Pancreas (tissue), 10 donors: ENCODE measurements around the gene BACH2. TPM values are rescaled to one million over a fixed set of nuclear protein-coding genes. Genes with fewer than 3 reads are reported as not detected.

Source experiments
- ATAC-seq, 4 donors: fragments of 200-7000 bp; cut with Tn5 transposase; one replicate each; pipeline versions ENCODE4 v1.8.0 to v1.9.1; 2020; ENCODE audit warnings: mild to moderate bottlenecking in 4 of 4, moderate library complexity in 4 of 4
- DNase-seq, 6 donors: peaks; one replicate each; pipeline ENCODE4 v3.0.0-alpha.2; 2020
- FAIRE-seq: peaks from 2 replicates; lab custom pipeline; 2012; peaks lifted over from hg19 to GRCh38; lab: Jason Lieb, UNC
- H3K27ac ChIP-seq, 4 donors: fragments of 200-600 bp; sonication (generic); 1 replicate in 3 of 4; 2 replicates in 1 of 4; pipeline versions ENCODE4 v1.5.0 to v1.8.0; 2020
- H3K27me3 ChIP-seq, 4 donors: fragments of 200-600 bp; one replicate each; pipeline ENCODE4 v1.8.0; 2021
- H3K36me3 ChIP-seq, 3 donors: fragments of 200-600 bp; sonication (generic) in 1 of 3; one replicate each; pipeline versions ENCODE4 v1.5.0 to v1.8.0; 2020 to 2021
- H3K4me1 ChIP-seq, 3 donors: fragments of 200-600 bp; one replicate each; pipeline ENCODE4 v1.8.0; 2021
- H3K4me3 ChIP-seq, 4 donors: fragments of 200-600 bp; sonication (generic) in 2 of 4; one replicate each; pipeline versions ENCODE4 v1.5.0 to v1.8.0; 2020 to 2021
- H3K9me3 ChIP-seq, 4 donors: fragments of 200-600 bp; one replicate each; pipeline ENCODE4 v1.8.0; 2021
- CTCF ChIP-seq, 4 donors: fragments of 200-600 bp; sonication (generic) in 3 of 4; IDR thresholded peaks; one replicate each; pipeline versions ENCODE4 v1.5.0 to v1.8.0; 2021; ENCODE audit warnings: antibody characterized with exemption in 4 of 4
- whole genome bisulfite sequencing, 2 donors: extraction: QIAGEN DNeasy Blood & Tissue Kit; methylation state at CpG; one replicate each; pipeline ENCODE4 v1.1.7; 2013; 5-methylcytosine and 5-hydroxymethylcytosine counted together
- intact Hi-C, 3 donors: fragments of 100-400 bp; cut with DNase I; formaldehyde crosslinking; loops; one replicate each; pipeline versions ENCODE4 v1.11.1 to v1.14.2; 2022
- polyA plus RNA-seq, 2 donors: library from polyadenylated mRNA; stranded (reverse); fragments of 200-250 nt; gene quantifications; one replicate each; pipeline ENCODE4 v1.2.3, GENCODE V29; 2013
- total RNA-seq, 6 donors: library from RNA; stranded (reverse); fragmentation: NEBNext Ultra II Directional in 4 of 6; extraction: Animal tissue kit (Norgen Biotek cat#: 25700) in 4 of 6; gene quantifications; one replicate each; pipeline versions ENCODE4 v1.2.1 to v1.2.4, GENCODE V29; 2021 to 2023
- donor health status: healthy with polysubstance abuse.
- donor health status: DM: no; HTN: no; CAD: no; lungs with moderate emphysema.
- donor health status: DM: no; HTN: no; CAD: no.
- donor health status: control.
- donor health status: control.
- donor health status: Bipolar disorder and iron deficiency.
- donor health status: DM: yes; HTN: yes; CAD: no.
- donor health status: DM: no; HTN: no; CAD: no.
- donor health status: DM: no; HTN: no; CAD: no.
- donor health status: DM: yes; HTN: yes; CAD: no.

Gene BACH2
- total and polyA plus RNA-seq, 8 donors = 0.61 to 8.0 (median 4.9) TPM

- no peak for TF ChIP-seq CTCF (IDR thresholded peaks at IDR 0.05)
- no peaks in the 10 kb centered on the region for H3K36me3 ChIP-seq
- no peak for DNase-seq
- no peaks in the 10 kb centered on the region for H3K4me1 ChIP-seq
- intact Hi-C loops = no loop called here
- no peaks in the 10 kb centered on the region for H3K27me3 ChIP-seq
- 93 to 99% methylated on average over 2 of the region's 2 CpGs for WGBS, 2 donors
- ATAC-seq = no peak
- no peak overlapping the region for H3K27ac ChIP-seq
- H3K4me3 ChIP-seq = no peak overlapping the region
- H3K9me3 ChIP-seq = no peaks in the 10 kb centered on the region
- no peak for FAIRE-seq
Observed at GRCh38 chr6:90159452-90159851, 137.2 kb downstream of the BACH2 start.

- intact Hi-C loops = no loop called here
- H3K27me3 ChIP-seq = no peaks in the 10 kb centered on the region
- no peaks in the 10 kb centered on the region for H3K9me3 ChIP-seq
- no peak for DNase-seq
- no peak for FAIRE-seq
- no peak for ATAC-seq
- no peak overlapping the region for H3K4me3 ChIP-seq
- 53 to 58% methylated on average over 5 of the region's 5 CpGs for WGBS, 2 donors
- no peaks in the 10 kb centered on the region for H3K4me1 ChIP-seq
- H3K27ac ChIP-seq = no peak overlapping the region
- TF ChIP-seq CTCF (IDR thresholded peaks at IDR 0.05) = no peak
- no peaks in the 10 kb centered on the region for H3K36me3 ChIP-seq
Observed at GRCh38 chr6:90158936-90159335, 137.7 kb downstream of the BACH2 start.

- Histone ChIP-seq H3K27me3 (no peaks in the 10 kb centered on the region), H3K4me1 (no peaks in the 10 kb centered on the region), H3K9me3 (no peaks in the 10 kb centered on the region), H3K27ac (no peak overlapping the region), H3K36me3 (no peaks in the 10 kb centered on the region), H3K4me3 (no peak overlapping the region)
- ATAC-seq = no peak
- no peak for DNase-seq
- intact Hi-C loops = no loop called here
- no peak for FAIRE-seq
- 88 to 93% methylated on average over 7 of the region's 7 CpGs for WGBS, 2 donors
- TF ChIP-seq CTCF (IDR thresholded peaks at IDR 0.05) = no peak
Observed at GRCh38 chr6:90157441-90157840, 139.2 kb downstream of the BACH2 start.

GRCh38 chr6:90156861-90157260, 139.8 kb downstream of the BACH2 start:
- intact Hi-C loops = no loop called here
- no peaks in the 10 kb centered on the region for H3K9me3 ChIP-seq
- H3K4me3 ChIP-seq = no peak overlapping the region
- FAIRE-seq (no peak), ATAC-seq (no peak), DNase-seq (no peak)
- no peak for TF ChIP-seq CTCF (IDR thresholded peaks at IDR 0.05)
- no peak overlapping the region for H3K27ac ChIP-seq
- H3K36me3 ChIP-seq = no peaks in the 10 kb centered on the region
- no peaks in the 10 kb centered on the region for H3K4me1 ChIP-seq
- WGBS, 2 donors = 85 to 87% methylated on average over 5 of the region's 5 CpGs
- no peaks in the 10 kb centered on the region for H3K27me3 ChIP-seq

- H3K9me3 ChIP-seq = no peaks in the 10 kb centered on the region
- FAIRE-seq (no peak), ATAC-seq (no peak), DNase-seq (no peak)
- H3K27ac ChIP-seq = no peak overlapping the region
- TF ChIP-seq CTCF (IDR thresholded peaks at IDR 0.05) = no peak
- 88 to 92% methylated on average over 8 of the region's 8 CpGs for WGBS, 2 donors
- no peaks in the 10 kb centered on the region for H3K36me3 ChIP-seq
- intact Hi-C loops = no loop called here
- no peaks in the 10 kb centered on the region for H3K27me3 ChIP-seq
- H3K4me3 ChIP-seq = no peak overlapping the region
- no peaks in the 10 kb centered on the region for H3K4me1 ChIP-seq
Observed at GRCh38 chr6:90154755-90155470, 141.7 kb downstream of the BACH2 start.
